ENCODE measurements around the gene BHLHE41.

Gene BHLHE41

GRCh38 chr12:26112703-26113147 is 12.1 kb downstream of the BHLHE41 start:
- H3K4me1 Mint-ChIP-seq: peaks cover 5% of the 10 kb centered on the region
- H3K4me3 Mint-ChIP-seq: no peak overlapping the region
- H3K27ac Mint-ChIP-seq: no peak overlapping the region
- no peak for DNase-seq (ENCODE audit: low spot score in 2 of 2)
- ATAC-seq: no peak
- H3K9me3 Mint-ChIP-seq: no peaks in the 10 kb centered on the region
- H3K36me3 Mint-ChIP-seq: no peaks in the 10 kb centered on the region

- ATAC-seq: no peak
- H3K4me1 Mint-ChIP-seq: peaks cover 5% of the 10 kb centered on the region
- H3K27ac Mint-ChIP-seq: no peak overlapping the region
- no peaks in the 10 kb centered on the region for H3K9me3 Mint-ChIP-seq
- no peaks in the 10 kb centered on the region for H3K36me3 Mint-ChIP-seq
- H3K4me3 Mint-ChIP-seq: no peak overlapping the region
- no peak for DNase-seq (ENCODE audit: low spot score in 2 of 2)
Measured at GRCh38 chr12:26112232-26112631, 12.6 kb downstream of the BHLHE41 start.

- ATAC-seq: no peak
- H3K27ac Mint-ChIP-seq: no peak overlapping the region
- H3K36me3 Mint-ChIP-seq: no peaks in the 10 kb centered on the region
- DNase-seq (ENCODE audit: low spot score in 2 of 2): no peak
- H3K4me3 Mint-ChIP-seq: no peak overlapping the region
- peaks cover 5% of the 10 kb centered on the region for H3K4me1 Mint-ChIP-seq
- H3K9me3 Mint-ChIP-seq: no peaks in the 10 kb centered on the region
Measured at GRCh38 chr12:26109343-26109881, 15.4 kb downstream of the BHLHE41 start.

- no peaks in the 10 kb centered on the region for H3K9me3 Mint-ChIP-seq
- ATAC-seq (no peak), DNase-seq (ENCODE audit: low spot score in 2 of 2) (no peak)
- no peaks in the 10 kb centered on the region for H3K36me3 Mint-ChIP-seq
- no peak overlapping the region for H3K27ac Mint-ChIP-seq
- peaks cover 5% of the 10 kb centered on the region for H3K4me1 Mint-ChIP-seq
- H3K4me3 Mint-ChIP-seq: no peak overlapping the region
Measured at GRCh38 chr12:26108915-26109314, 15.9 kb downstream of the BHLHE41 start.

- Mint-ChIP-seq H3K4me1 (no peaks in the 10 kb centered on the region), H3K36me3 (no peaks in the 10 kb centered on the region), H3K27ac (no peak overlapping the region), H3K4me3 (no peak overlapping the region), H3K9me3 (no peaks in the 10 kb centered on the region)
- DNase-seq (ENCODE audit: low spot score in 2 of 2) (no peak), ATAC-seq (no peak)
Measured at GRCh38 chr12:26106347-26106746, 18.5 kb downstream of the BHLHE41 start.

- DNase-seq (ENCODE audit: low spot score in 2 of 2): no peak
- H3K27ac Mint-ChIP-seq: no peak overlapping the region
- H3K4me1 Mint-ChIP-seq: no peaks in the 10 kb centered on the region
- no peaks in the 10 kb centered on the region for H3K9me3 Mint-ChIP-seq
- H3K4me3 Mint-ChIP-seq: no peak overlapping the region
- no peaks in the 10 kb centered on the region for H3K36me3 Mint-ChIP-seq
- ATAC-seq: no peak
Measured at GRCh38 chr12:26102953-26103352, 21.9 kb downstream of the BHLHE41 start.

- Mint-ChIP-seq H3K27ac (no peak overlapping the region), H3K36me3 (no peaks in the 10 kb centered on the region), H3K4me3 (no peak overlapping the region), H3K9me3 (no peaks in the 10 kb centered on the region), H3K4me1 (no peaks in the 10 kb centered on the region)
- ATAC-seq (no peak), DNase-seq (ENCODE audit: low spot score in 2 of 2) (no peak)
Measured at GRCh38 chr12:26101763-26102162, 23.1 kb downstream of the BHLHE41 start.

GRCh38 chr12:26101350-26101734 is 23.5 kb downstream of the BHLHE41 start:
- DNase-seq (ENCODE audit: low spot score in 2 of 2) (no peak), ATAC-seq (no peak)
- Mint-ChIP-seq H3K4me1 (no peaks in the 10 kb centered on the region), H3K9me3 (no peaks in the 10 kb centered on the region), H3K27ac (no peak overlapping the region), H3K4me3 (no peak overlapping the region), H3K36me3 (no peaks in the 10 kb centered on the region)

- DNase-seq (ENCODE audit: low spot score in 2 of 2) (no peak), ATAC-seq (no peak)
- Mint-ChIP-seq H3K27ac (no peak overlapping the region), H3K9me3 (no peaks in the 10 kb centered on the region), H3K4me3 (no peak overlapping the region), H3K4me1 (no peaks in the 10 kb centered on the region), H3K36me3 (no peaks in the 10 kb centered on the region)
Measured at GRCh38 chr12:26100666-26101349, 24.0 kb downstream of the BHLHE41 start.

GRCh38 chr12:26097046-26097878 is 27.6 kb downstream of the BHLHE41 start:
- Mint-ChIP-seq H3K36me3 (no peaks in the 10 kb centered on the region), H3K27ac (no peak overlapping the region)
- peak in 1 of 2 donors; percentile 32 for DNase-seq (ENCODE audit: low spot score in 2 of 2)

GRCh38 chr12:26096036-26096435 is 28.8 kb downstream of the BHLHE41 start:
- Mint-ChIP-seq H3K4me1 (no peaks in the 10 kb centered on the region), H3K36me3 (no peaks in the 10 kb centered on the region), H3K9me3 (no peaks in the 10 kb centered on the region), H3K27ac (no peak overlapping the region), H3K4me3 (no peak overlapping the region)
- no peak for ATAC-seq
- no peak for DNase-seq (ENCODE audit: low spot score in 2 of 2)

More at GRCh38 chr12:26097046-26097878, 27.6 kb downstream of the BHLHE41 start:
- Mint-ChIP-seq H3K4me3 (no peak overlapping the region), H3K9me3 (no peaks in the 10 kb centered on the region), H3K4me1 (no peaks in the 10 kb centered on the region)
- peak; percentile 77 for ATAC-seq

GRCh38 chr12:26095186-26095585 is 29.7 kb downstream of the BHLHE41 start:
- ATAC-seq: no peak
- H3K27ac Mint-ChIP-seq: no peak overlapping the region

GRCh38 chr12:26092346-26093105 is 32.3 kb downstream of the BHLHE41 start:
- Mint-ChIP-seq H3K4me1 (no peaks in the 10 kb centered on the region), H3K9me3 (no peaks in the 10 kb centered on the region), H3K36me3 (no peaks in the 10 kb centered on the region), H3K4me3 (no peak overlapping the region), H3K27ac (no peak overlapping the region)
- DNase-seq (ENCODE audit: low spot score in 2 of 2): no peak
- no peak for ATAC-seq

More at GRCh38 chr12:26095186-26095585, 29.7 kb downstream of the BHLHE41 start:
- Mint-ChIP-seq H3K36me3 (no peaks in the 10 kb centered on the region), H3K9me3 (no peaks in the 10 kb centered on the region), H3K4me3 (no peak overlapping the region), H3K4me1 (no peaks in the 10 kb centered on the region)
- DNase-seq (ENCODE audit: low spot score in 2 of 2): no peak

- Mint-ChIP-seq H3K9me3 (no peaks in the 10 kb centered on the region), H3K4me3 (no peak overlapping the region), H3K4me1 (no peaks in the 10 kb centered on the region), H3K36me3 (no peaks in the 10 kb centered on the region), H3K27ac (no peak overlapping the region)
- no peak for ATAC-seq
- DNase-seq (ENCODE audit: low spot score in 2 of 2): no peak
Measured at GRCh38 chr12:26091822-26092221, 33.0 kb downstream of the BHLHE41 start.

GRCh38 chr12:26090836-26091510 is 33.9 kb downstream of the BHLHE41 start:
- Mint-ChIP-seq H3K27ac (no peak overlapping the region), H3K4me1 (no peaks in the 10 kb centered on the region), H3K36me3 (no peaks in the 10 kb centered on the region), H3K9me3 (no peaks in the 10 kb centered on the region), H3K4me3 (no peak overlapping the region)
- ATAC-seq (no peak), DNase-seq (ENCODE audit: low spot score in 2 of 2) (no peak)

Data from stimulated activated effector memory CD8-positive, alpha-beta T cell treated with anti-CD3 and anti-CD28 coated beads, Interleukin-12 subunit alpha, Interleukin-12 subunit beta, amount 100 ng/mL, for 72 hours (primary cell).